NCI-H510A (cell line): ENCODE measurements around the gene SCAF4.
A peak's percentile ranks its signal among the peaks of the same experiment; 100 is the strongest.
"Not testable (repeated sequence)": the region's sequence is repeated elsewhere in the genome, so short reads cannot be mapped to it uniquely, and the experiment has no call there.

Experiments used
- DNase-seq: peaks from one replicate; lab custom pipeline; 2025; lab: John Stamatoyannopoulos, UW

Gene SCAF4

DNA sequence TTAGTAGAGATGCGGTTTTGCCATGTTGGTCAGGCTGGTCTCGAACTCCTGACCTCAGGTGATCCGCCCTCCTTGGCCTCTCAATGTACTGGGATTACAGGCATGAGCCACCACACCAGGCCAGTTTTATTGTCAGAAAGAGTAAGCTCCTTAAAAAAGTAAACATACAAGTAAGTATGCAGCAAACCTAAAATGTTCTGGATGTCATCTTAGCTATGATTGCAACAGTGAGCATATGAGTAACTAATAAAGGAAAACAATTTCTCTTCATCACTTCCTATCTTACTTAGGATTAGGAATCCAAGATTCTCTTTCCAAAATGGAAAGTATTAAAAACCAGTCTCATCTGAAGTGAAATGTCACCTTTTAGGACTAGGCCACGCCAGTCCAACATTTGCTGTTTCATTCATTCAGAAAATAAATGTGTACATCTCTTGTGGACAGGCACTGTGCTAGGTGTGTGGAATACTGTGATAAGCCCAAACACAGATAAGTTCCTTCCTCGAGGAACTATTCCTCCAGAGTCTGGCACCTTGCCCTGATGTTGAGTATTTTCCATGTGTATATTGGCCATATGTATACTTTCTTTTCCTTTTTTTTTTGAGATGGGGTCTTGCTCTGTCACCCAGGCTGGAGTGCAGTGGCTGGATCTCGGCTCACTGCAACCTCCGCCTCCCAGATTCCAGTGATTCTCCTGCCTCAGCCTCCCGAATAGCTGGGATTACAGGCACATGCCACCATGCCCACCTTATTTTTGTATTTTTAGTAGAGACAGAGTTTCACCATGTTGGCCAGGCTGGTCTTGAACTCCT, 5.9 kb upstream of the SCAF4 start:
- not testable (repeated sequence) for DNase-seq

DNA sequence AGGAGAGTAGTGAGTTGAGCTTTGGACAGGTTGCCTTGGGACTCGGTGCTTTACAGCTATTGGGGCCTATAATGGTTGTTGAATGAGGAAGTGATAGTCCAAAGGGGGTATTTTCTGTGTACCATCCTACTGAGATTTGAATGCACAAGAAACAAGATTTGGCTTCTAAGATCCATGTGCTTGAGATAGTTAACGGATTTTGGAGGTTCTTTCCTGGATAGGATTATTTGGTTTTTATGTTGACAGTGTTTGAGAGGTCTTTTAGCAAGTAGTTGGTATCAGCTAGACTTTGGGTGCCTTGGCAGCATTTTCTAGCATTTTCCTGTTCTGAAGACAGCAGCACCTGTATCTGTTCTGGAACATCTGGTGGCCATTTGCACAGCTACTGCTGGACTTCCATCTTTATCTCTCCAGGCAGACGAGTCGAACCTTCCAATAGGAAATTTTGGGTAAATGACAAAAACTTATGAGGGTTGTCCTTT, 3.6 kb upstream of the SCAF4 start:
- DNase-seq: no peak

- DNase-seq: no peak
Measured at GRCh38 chr21:31733551-31734149, 1.7 kb upstream of the SCAF4 start.

- peak; percentile 18 for DNase-seq
Measured at GRCh38 chr21:31732597-31733550, 956 bp upstream of the SCAF4 start.

GRCh38 chr21:31731056-31731856, 662 bp downstream of the SCAF4 start:
- peak; percentile 16 for DNase-seq

DNA sequence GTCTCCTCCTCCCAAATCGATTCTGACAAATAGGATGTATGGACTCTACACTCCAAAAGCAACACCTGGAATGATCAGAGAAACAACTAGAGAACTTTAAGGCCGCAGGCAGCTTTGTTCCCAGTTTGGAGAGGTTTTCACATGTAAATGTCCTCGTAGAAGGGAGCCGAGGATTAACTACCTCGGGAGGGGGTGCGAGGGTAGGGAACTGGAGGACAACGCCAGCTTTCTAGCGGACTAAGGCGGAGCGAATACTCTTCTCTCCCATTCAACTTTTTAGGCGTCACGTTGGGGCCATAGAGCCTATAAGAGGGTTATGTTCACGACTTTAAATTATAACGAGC, 1.2 kb downstream of the SCAF4 start:
- no peak for DNase-seq

DNA sequence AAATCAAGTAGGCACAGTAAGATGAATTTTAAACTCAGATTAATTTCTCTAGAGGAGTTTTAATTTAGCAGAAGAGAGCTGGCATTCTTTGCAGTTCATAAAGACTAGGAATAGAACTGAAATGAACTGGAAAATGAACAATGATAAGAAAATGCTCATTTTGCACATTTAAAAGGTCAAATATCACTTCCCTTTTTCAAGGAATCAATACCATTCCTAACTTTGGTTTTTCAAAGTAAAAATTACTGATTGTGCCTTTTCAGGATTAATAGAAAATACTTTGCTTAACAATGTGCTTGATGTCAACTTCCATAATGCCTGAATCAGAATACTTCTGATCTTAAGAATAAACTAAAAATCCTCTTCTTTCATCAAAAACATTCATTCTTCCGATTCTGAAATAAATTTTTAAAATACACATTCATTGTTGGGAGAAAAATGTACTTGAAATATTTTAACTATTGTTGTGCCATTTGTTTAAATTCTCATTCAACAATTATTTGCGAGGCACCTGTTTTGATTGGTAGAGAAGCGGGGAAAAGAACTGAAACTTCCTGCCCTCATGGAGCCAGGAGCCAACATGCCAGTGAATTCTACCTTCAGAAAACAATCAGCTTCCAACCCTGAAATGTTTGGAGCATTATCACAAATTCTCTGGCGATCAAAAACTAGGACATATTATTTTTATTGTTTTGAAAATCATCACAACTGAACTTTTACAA, 2.1 kb downstream of the SCAF4 start:
- DNase-seq: no peak

- no peak for DNase-seq
Measured at GRCh38 chr21:31728952-31729351, 3.0 kb downstream of the SCAF4 start.

DNA sequence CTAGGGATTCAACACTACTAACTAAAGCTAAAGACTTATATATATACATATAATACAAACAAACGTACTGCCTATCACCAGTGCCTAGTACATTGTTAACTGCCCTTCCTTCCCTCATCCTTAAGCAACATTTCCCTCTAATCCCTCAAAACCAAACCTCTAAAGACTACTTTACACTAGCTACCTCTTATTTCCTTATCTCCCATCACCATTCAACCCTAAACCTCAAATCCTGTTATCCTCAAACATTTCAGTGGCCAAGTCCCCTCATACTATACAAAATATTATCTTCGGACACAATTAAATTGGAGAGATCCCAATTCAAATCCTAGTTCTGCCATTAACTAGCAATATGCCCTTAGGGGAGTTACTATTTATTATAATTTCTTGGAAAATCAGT, 3.7 kb downstream of the SCAF4 start:
- DNase-seq: no peak

- DNase-seq: no peak
Measured at GRCh38 chr21:31727181-31727580, 4.7 kb downstream of the SCAF4 start.

- DNase-seq: no peak
Measured at GRCh38 chr21:31726407-31726806, 5.5 kb downstream of the SCAF4 start.

DNA sequence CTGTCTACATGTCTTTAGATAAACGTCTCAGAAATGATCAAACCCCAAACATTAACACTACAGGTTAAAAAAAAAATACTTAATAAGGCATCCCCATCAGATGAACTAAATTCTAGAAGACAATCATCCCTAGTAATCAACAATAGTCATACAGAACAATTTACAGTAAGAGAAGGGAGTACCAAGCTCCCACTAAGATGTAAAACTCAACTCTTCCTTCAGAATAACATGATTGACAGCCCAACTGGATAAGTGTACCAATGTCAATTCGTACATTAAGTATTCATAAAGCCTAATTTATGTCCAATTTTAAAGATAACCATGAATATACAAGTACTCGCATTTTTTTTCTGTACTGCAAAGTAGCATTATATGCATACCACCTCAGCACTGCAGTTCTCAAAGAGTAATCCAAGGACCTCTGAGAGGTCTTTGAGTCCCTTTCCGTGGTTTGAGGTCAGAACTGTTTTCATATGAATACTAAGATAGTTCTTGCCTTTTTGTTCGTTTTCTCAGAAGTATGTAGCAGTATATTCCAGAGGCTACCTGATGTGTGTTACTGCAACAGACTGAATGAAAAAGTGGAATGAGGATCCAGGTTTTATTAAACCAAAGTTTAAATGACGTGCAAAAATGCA, 6.6 kb downstream of the SCAF4 start:
- DNase-seq: no peak

- DNase-seq: no peak
Measured at GRCh38 chr21:31724552-31724951, 7.4 kb downstream of the SCAF4 start.

- DNase-seq: no peak
Measured at GRCh38 chr21:31721381-31721780, 10.5 kb downstream of the SCAF4 start.

- DNase-seq: no peak
Measured at GRCh38 chr21:31720739-31721138, 11.2 kb downstream of the SCAF4 start.

DNA sequence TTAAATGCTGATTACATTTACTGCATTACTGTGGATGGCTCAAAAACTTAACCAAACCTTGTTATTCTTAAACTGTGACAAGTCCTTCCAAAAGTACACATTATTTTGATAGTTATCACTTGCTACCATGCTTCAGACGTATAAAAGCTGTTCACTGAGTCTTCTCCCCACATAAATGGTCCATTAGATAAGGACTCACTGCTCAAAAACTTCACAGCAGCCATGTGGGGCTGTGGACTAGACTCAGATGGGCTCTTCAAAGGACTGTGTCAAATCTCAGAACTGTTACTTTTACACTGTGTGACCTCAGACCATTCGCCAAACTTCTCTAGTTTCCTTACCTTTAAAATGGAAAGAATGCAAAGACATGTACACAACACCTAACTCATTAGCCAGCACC, 11.6 kb downstream of the SCAF4 start:
- DNase-seq: no peak

DNA sequence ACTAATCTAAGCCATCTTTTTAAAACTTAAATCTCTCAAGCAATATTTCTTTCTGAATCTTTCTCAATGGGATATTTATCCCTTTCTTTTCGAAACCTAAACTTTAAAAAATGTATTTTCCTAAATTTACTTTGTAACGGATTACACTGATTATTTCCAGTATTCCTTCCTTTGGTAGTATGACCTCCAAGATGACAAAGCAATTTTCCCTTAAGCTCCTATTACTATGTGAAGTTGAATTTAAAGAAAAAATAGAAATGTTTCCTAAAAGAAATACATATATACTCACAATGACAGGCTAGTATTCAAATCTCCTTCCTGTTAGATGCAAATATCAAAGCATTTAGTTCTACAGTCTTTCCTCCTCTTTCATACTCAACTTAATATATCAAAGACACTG, 15.8 kb downstream of the SCAF4 start:
- no peak for DNase-seq

DNA sequence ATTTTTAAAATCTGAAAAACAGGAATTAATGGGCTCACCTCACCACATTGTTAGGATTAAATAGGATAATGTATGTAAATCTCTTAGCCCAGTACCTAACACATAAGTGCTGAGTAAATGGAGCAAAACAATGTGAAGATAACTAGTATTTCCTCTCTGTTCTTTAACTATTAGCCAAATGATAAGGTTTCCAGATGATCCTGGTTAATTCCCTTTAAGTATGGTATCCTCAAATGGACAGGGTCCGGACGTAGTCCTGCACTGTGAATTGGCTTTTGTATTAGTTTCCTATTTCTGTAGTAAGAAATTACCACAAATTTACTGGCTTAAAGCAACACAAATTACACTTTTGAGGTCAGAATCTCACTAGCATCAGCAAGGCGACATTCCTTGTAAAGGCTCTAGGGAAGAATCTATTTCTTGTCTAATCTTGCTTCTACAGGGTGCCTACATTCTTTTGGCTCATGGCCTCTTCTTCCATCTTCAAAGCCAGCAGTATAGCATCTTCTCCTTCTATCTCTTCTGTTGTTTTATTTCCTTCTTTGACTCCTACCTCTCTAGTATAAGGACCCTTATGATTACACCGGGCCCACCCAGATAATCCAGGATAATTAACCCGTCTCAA, 17.1 kb downstream of the SCAF4 start:
- no peak for DNase-seq

DNA sequence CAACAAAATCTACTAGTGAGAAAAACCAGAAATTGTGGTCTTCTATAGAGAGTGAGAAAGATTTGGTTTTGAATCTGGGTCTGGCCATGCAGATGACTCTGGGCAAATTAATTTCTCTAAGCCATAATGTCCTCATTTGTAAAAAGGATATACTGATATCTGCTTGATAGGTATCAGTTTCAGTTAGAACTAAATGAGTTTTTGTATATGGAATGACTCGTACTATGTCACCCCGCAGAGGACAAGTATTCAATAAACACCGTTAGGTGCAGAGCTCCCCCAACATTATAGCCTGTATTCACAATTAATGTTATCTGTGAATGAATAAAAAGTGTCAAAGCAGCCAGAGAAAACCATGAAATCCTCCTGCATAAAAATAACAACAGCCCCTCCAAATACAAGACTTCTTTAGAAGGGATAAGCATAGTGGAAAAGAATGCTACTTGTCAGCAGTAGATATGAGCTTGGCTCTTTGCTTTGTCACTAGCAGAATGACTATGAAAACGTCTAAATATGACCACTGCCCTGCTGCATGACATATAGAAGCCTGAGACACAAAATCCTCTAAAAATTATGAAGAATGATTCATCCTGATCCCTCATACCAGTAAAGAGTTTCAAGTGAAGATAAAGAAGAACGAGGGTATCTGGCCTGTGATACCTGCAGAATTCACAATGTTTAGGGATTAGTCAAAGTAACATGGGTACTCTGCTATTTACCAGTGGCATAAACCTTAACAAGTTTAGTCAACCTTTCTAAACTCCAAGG, 17.8 kb downstream of the SCAF4 start:
- DNase-seq: no peak
